HG02885 (cell line): ENCODE data around the gene MYBPC1.
"Not testable (repeated sequence)": the region's sequence is repeated elsewhere in the genome, so short reads cannot be mapped to it uniquely, and the experiment has no call there.

Source experiments
- ATAC-seq: cut with Tn5 transposase; IDR thresholded peaks from one replicate; pipeline ENCODE4 v1.9.1; 2021; ENCODE audit warnings: mild to moderate bottlenecking; ENCODE audit not compliant: unreplicated experiment, poor library complexity

The MYBPC1 gene

DNA sequence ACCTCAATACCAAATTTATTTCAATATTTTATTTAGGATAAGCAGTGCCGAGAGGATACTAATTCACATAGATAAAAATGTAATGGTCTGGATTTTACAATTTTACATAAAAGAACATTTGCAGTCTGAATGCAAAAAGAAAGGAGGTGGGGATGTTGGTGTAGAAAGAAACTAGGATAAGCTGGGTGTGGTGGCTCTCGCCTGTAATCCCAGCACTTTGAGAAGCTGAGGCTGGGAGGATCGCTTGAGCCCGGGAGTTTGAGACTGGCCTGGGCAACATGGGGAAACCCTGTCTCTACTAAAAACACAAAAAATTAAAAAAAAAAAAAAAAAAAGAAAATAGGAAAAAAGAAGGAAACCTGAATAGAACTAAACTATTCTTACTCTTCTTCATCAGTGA lies 127.6 kb downstream of the MYBPC1 start:
- ATAC-seq, result no peak

DNA sequence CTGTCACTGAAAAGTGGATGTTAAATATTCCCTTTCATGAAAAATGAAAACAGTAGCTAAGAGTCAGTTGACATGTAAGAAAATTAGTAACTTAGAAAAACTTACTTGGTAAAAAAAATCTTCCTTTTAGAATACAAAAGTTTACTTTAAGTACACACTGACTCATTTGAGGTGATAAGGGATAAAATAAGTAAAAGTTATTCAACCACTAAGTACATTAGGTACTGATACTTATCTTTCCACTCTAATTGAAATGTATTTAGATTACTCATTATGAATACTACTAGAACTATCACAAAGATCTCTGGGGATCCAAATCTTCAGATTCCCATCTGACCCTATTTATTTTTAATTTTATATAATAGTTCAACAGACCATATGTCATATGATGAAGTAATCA lies 132.3 kb downstream of the MYBPC1 start:
- ATAC-seq, result no peak

DNA sequence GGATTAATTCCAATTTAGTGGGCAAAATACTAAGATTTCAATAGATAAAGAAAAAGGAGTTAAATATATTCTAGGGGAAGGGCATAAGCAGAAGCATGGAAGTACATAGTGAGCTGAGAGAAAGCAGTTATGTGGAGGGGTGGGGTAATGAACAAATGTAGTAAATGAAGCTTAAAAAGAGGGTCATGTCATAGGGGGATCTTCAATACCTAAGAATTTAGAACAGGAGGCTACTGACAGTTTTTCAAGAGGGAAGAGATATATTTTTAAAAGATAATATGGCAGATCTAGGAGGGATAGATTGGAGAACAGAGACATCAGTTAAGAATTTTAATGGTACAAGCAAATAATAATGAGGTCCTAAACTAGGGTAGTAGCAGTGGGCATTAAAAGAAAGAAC lies 135.1 kb downstream of the MYBPC1 start:
- no peak for ATAC-seq

DNA sequence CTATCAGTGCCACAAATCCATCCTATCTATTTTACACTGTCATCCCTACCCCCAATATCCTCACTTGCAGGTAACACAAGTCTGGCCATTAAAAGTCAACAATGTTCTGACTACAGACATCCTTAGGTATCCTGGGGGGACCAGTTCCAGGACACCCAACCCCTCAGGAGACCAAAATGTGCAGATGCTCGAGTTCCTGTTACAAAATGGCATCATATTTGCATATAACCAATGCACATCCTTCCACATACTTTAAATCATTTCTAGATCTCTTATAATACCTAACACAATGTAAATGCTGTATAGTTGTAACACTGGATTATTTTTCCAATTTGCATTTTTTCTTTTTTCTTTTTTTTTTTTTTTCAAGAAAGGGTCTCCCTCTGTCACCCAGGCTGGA lies 137.5 kb downstream of the MYBPC1 start:
- ATAC-seq, result no peak

DNA sequence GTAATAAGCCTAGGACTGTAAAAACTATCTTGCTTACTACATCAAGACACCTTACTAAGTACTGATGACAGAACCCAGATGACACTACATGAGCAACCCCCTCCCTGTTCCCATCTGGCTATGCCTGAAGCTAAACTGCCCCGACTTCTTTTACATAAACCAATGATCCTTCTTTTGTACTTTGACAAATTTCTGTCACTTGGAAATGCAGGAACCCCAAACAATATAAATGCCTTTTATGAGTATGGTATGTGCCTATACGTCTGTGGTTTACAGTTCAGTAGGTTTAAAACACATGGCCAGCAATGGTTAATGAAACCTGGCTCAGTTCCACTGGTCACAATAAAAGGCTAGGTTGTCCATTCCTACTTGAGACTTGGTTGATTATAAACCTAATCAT lies 138.4 kb downstream of the MYBPC1 start:
- ATAC-seq, result no peak

DNA sequence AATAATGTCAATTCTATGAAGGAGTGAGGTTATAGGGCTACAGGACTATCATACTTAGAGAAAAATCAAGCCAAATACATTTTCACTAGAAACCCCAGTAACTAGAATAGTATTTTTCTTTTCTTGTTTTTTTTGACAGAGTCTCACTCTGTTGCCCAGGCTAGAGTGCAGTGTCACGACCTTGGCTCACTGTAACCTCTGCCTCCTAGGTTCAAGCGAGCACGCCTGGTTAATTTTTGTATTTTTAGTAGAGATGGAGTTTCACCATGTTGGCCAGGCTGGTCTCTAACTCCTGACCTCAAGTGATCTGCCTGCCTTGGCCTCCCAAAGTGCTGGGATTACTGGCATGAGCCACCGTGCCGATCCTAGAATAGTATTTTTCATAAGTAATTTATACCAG lies 139.7 kb downstream of the MYBPC1 start:
- ATAC-seq, result not testable (repeated sequence)
